Tongue (tissue), 3 donors: Measurements from ENCODE around the gene ADAM21. TPM values are rescaled to one million over a fixed set of nuclear protein-coding genes. Genes with fewer than 3 reads are reported as not detected.
"Not testable (repeated sequence)": the region's sequence is repeated elsewhere in the genome, so short reads cannot be mapped to it uniquely, and the experiment has no call there.

Experiments
- DNase-seq: peaks from one replicate; pipeline ENCODE4 v3.0.0-alpha.2; 2015
- small RNA-seq: library from RNA; depleted of rRNA; stranded (forward); fragments of <200 nt; gene quantifications from one replicate; pipeline ENCODE3, GENCODE V24; 2014; ENCODE audit warnings: low replicate concordance
- total RNA-seq: library from RNA; depleted of rRNA; stranded (reverse); fragments of >200 nt; gene quantifications from one replicate; pipeline ENCODE4 v1.2.3, GENCODE V29; 2014

ADAM21 gene
- total RNA-seq, 1 donor from 2014 or later = not detected

GRCh38 chr14:70477356-70478105 lies 25.6 kb downstream of the ADAM21 start:
- not testable (repeated sequence) for DNase-seq

- DNase-seq = no peak
These were observed 37.7 kb downstream of the ADAM21 start for GRCh38 chr14:70489579-70490200.

- DNase-seq = no peak
These were observed 46.2 kb downstream of the ADAM21 start for GRCh38 chr14:70498191-70498590.

Small RNAs within 50 kb of the gene (small RNA-seq; reads per million reads assigned to genes)
- gene RNU6-659P = not detected

Other genes with a start within 250 kb of the ADAM21 start
- gene COX16, start 92.5 kb upstream of the ADAM21 start, total RNA-seq = 40.6 TPM
- gene SYNJ2BP, start 35.1 kb upstream of the ADAM21 start, total RNA-seq = 41.6 TPM
- 5.0 TPM for gene ADAM20, start 82.8 kb downstream of the ADAM21 start, total RNA-seq
- gene MED6, start 148.5 kb downstream of the ADAM21 start, total RNA-seq = 57.1 TPM
- gene TTC9, start 189.7 kb downstream of the ADAM21 start, total RNA-seq = 4.2 TPM